PFSK-1 (cell line): Measurements from ENCODE around the gene TBCEL.

Experiments used
- FOXP2 ChIP-seq: optimal IDR thresholded peaks from 2 replicates; pipeline ENCODE3; 2011; ENCODE audit warnings: borderline replicate concordance, control low read depth, inconsistent platforms; ENCODE audit not compliant: insufficient read depth; ENCODE audit errors: extremely low read length, extremely low read depth
- POLR2AphosphoS5 ChIP-seq: IDR thresholded peaks from 2 replicates; pipeline ENCODE4 v1.6.1; 2012; ENCODE audit warnings: low read depth, mild to moderate bottlenecking, control low read depth, low read length, moderate library complexity
- SIN3A ChIP-seq: IDR thresholded peaks from 2 replicates; pipeline ENCODE4 v1.6.1; 2012; ENCODE audit warnings: mild to moderate bottlenecking, low read length, moderate library complexity, borderline replicate concordance; ENCODE audit not compliant: insufficient read depth
- TAF1 ChIP-seq: IDR thresholded peaks from 2 replicates; pipeline ENCODE4 v1.6.1; 2012; ENCODE audit warnings: low read length, control low read depth, borderline replicate concordance; ENCODE audit not compliant: insufficient read depth
- TF ChIP-seq, protein P1 (sequence below), 2 experiments: IDR thresholded peaks; 2 replicates each; pipeline versions ENCODE4 v1.6.1 to v1.8.0; 2011 to 2012; ENCODE audit warnings: low read depth in 2 of 2, low read length in 2 of 2, control low read depth in 1 of 2, inconsistent platforms in 1 of 2, mild to moderate bottlenecking in 1 of 2, moderate library complexity in 1 of 2; ENCODE audit not compliant: insufficient read depth in 1 of 2

TBCEL gene

DNA sequence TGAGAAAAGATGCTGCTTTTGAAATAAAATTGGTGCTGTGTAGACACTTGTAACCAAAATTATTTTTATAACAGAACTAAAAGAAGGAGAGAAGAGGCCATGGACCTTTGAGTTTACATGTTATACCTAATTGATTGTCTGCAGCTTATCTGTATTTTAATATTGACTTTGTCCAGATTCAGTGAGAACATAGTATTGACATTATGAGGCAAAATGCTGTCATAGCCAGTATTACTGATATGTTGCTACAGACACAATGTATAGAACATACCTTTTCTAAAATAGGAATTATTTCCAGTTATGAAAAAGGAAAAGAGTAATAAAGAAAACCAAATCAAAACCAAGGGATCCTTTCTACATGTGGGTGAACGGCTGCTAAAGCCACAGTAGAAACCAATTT lies 65.7 kb downstream of the TBCEL start:
- TF ChIP-seq, protein P1, sequence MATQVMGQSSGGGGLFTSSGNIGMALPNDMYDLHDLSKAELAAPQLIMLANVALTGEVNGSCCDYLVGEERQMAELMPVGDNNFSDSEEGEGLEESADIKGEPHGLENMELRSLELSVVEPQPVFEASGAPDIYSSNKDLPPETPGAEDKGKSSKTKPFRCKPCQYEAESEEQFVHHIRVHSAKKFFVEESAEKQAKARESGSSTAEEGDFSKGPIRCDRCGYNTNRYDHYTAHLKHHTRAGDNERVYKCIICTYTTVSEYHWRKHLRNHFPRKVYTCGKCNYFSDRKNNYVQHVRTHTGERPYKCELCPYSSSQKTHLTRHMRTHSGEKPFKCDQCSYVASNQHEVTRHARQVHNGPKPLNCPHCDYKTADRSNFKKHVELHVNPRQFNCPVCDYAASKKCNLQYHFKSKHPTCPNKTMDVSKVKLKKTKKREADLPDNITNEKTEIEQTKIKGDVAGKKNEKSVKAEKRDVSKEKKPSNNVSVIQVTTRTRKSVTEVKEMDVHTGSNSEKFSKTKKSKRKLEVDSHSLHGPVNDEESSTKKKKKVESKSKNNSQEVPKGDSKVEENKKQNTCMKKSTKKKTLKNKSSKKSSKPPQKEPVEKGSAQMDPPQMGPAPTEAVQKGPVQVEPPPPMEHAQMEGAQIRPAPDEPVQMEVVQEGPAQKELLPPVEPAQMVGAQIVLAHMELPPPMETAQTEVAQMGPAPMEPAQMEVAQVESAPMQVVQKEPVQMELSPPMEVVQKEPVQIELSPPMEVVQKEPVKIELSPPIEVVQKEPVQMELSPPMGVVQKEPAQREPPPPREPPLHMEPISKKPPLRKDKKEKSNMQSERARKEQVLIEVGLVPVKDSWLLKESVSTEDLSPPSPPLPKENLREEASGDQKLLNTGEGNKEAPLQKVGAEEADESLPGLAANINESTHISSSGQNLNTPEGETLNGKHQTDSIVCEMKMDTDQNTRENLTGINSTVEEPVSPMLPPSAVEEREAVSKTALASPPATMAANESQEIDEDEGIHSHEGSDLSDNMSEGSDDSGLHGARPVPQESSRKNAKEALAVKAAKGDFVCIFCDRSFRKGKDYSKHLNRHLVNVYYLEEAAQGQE (IDR thresholded peaks at IDR 0.05; ENCODE audit: insufficient read depth in 1 of 2, low read depth in 2 of 2, low read length in 2 of 2), result no peak
- TF ChIP-seq POLR2AphosphoS5, result no peak
- no peak for TF ChIP-seq TAF1
- no peak for TF ChIP-seq FOXP2
- no peak for TF ChIP-seq SIN3A

DNA sequence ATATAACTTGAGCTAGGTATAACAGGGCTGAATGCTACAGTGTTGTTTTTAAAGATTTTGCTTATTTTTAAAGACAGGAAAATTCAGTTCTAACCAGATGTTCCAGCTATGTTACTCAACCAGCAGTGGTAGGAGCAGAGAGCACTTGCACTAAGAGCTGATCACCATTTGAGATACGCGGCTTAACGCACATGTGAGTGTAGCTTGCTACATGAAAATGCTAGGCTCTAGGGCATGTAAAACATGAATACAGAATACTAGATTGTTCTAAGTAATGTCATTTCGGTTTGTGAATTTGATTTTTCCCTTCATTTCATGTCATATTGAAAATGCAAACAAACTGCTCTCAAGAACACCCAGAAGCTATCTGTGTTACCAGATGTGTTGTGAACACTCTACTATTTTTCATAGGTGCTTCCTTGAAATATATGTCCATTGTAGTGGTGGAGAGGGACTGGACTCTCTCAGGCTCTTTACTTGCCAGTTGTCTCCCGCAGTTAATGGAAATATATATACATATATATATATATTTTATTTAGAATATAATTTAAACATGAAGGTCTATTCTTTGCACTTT lies 66.3 kb downstream of the TBCEL start:
- no peak for TF ChIP-seq FOXP2
- TF ChIP-seq TAF1, result no peak
- no peak for TF ChIP-seq POLR2AphosphoS5
- TF ChIP-seq, protein P1 (IDR thresholded peaks at IDR 0.05; ENCODE audit: insufficient read depth in 1 of 2, low read depth in 2 of 2, low read length in 2 of 2), result no peak
- TF ChIP-seq SIN3A, result no peak

DNA sequence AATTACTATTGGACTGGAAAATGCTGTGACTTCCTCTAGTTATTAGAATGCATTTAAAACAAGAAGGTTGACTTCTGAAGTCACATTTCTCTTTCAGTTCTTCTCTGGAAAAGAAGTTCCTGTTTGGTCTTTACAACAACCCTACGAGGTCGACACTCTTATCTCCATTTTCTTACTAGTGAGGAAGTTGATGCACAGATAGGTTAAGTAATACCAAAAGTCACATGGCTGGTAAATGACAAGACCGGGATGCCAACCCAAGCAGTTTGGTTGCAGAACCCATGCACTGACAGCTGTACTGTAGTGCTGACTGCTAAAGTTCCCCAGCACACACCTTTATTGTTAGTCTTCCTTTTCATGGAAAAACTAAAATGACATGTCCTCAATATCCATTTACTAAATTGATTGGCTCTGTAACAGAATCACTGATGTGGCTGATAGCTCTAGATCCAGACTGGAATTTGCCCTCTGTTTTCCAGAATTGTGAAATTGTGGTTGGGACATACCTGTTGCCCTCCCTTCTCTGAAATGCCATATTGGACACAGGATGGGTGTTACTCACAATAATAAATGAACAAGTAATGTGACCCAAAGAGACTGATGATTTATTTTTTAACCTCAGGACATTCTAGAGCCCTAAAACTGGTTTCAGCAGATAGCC lies 67.7 kb downstream of the TBCEL start:
- TF ChIP-seq, protein P1 (IDR thresholded peaks at IDR 0.05; ENCODE audit: insufficient read depth in 1 of 2, low read depth in 2 of 2, low read length in 2 of 2), result no peak
- TF ChIP-seq SIN3A (no peak), TAF1 (no peak), POLR2AphosphoS5 (no peak)

DNA sequence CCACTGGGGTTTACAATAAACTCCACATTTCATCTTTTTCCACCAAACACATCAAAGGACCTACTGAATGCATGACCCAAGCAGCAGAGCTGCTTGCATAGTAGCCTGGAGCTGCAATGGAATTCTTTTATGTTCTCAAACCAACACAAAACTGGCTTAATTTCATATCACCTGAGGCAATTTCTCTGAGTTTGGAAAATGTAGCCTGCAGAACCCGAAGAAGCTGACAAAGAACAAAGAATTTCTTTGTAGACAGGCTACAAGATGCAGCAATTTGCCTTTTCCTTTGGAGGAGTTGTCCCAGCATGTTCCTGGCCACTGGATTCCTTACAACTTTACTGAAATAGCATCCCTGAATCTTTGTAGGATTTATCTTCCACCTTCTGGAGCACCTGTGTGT lies 71.7 kb downstream of the TBCEL start:
- no peak for TF ChIP-seq FOXP2
- TF ChIP-seq, protein P1 (IDR thresholded peaks at IDR 0.05; ENCODE audit: insufficient read depth in 1 of 2, low read depth in 2 of 2, low read length in 2 of 2), result no peak
- no peak for TF ChIP-seq SIN3A
- no peak for TF ChIP-seq POLR2AphosphoS5
- no peak for TF ChIP-seq TAF1
